ENCODE results near the gene TEDC1.

TEDC1 gene

DNA sequence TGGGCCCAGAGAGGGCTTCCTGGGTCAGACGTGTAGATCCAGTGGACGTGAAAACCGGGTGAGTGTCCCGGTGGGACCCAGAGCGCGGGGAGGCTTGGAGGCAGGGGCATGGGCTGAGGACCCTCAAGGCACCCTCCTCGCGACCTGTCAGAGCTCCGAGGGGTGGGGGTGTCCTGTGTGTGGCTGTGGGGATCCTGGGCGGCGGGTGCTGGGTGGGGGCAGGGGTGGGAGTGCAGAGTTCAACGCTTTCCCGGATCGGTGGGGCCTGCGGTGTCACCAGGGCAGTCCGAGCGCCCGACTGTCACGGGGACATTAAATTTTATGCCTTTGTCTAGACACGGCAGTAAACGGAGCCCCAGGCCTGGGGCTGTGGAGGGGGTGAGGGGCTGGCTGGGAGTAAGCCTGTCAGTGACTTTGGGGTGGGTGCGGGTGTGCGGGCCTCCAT is 36.4 kb downstream of the TEDC1 start:
- DNase-seq: no peak

GRCh38 chr14:105527826-105528585 is 37.0 kb downstream of the TEDC1 start:
- peak; percentile 83 for DNase-seq

DNA sequence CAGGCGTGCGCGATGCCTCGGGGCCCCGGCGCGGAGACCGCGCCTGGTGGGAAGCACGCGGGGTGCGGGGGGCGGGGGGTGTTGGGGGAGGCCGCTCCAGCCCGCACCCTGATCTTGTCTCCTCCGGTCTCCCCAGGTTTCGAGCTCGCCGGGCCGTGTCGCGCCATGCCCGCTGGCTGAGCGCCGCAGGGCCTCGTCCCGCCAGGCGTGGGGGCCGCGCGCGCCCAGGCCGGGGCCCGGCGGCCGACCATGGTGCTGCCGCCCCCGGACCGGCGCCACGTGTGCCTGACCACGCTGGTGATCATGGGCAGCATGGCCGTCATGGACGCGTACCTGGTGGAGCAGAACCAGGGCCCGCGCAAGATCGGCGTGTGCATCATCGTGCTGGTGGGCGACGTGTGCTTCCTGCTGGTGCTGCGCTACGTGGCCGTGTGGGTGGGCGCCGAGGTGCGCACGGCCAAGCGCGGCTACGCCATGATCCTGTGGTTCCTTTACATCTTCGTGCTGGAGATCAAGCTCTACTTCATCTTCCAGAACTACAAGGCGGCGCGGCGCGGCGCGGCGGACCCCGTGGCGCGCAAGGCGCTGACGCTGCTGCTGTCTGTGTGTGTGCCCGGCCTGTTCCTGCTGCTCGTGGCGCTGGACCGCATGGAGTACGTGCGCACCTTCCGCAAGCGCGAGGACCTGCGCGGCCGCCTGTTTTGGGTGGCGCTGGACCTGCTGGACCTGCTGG is 37.7 kb downstream of the TEDC1 start:
- no peak for DNase-seq

- no peak for DNase-seq
These were observed 38.2 kb downstream of the TEDC1 start for GRCh38 chr14:105529319-105529568.

DNA sequence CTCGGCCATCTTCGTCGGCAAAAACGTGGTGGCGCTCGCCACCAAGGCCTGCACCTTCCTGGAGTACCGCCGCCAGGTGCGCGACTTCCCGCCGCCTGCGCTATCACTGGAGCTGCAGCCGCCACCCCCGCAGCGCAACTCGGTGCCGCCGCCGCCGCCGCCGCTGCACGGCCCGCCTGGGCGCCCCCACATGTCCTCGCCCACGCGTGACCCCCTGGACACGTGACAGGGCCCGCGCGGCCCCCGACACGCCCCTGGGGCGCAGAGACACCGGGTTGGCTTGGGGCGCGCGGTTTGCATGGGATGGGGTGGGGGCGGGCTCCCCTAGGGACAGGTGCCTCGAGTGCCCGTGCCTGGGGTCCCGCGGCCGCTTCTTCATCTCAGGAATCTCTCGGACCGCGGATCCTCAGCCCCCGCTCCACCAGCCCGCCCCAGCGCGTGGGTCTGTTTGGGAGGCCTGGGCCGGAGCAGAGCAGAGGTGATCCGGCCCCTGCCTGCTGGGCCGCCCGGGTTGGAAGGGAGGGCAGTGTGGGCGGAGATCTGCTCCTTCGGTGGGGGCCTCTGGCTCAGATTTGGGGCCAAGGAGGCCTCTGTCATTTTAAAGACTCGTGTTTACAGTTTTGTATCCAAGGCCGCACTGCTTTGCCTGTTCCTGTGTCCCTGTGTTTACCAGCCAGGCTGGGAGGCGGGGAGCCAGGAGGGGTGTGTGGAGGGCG is 38.7 kb downstream of the TEDC1 start:
- DNase-seq: peak; percentile 39

DNA sequence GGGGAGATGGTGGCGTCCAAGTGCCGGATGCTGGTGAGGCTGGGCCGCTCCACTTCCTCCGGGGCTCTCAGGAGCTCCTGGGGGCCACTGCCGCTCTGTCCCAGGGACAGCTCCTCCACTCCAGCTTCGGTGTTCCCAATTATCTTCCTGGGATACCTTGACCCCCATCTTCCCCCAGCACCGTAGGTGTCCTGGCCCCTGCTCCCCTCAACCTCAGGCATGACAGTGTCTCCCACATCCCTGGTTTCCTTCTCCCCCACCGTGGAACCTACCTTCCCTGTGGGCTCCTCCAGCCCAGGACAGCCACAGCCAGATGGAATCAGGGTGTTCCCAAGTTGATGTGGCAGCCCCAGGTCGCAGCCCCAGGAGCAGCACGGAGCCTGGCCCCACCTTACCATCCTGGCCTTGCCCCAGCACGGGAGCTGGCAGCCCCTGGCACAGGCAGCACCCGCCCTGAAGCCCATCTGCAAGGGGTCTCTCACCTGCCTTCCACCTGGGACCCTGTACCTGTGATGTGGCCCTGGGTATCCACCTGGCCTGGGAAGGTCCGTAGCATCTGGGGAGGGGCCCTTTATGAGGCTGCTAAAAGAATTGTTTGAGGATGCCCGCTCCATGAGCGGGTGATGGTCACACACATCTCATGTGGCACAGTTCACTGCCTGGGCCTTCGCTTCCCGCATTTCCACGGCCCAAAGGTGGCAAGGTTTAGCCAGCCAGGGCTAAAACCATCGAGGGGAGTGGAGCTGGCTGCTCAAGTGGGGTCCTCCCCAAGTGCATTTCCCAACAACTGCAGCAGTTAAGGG is 39.4 kb downstream of the TEDC1 start:
- DNase-seq: no peak

DNA sequence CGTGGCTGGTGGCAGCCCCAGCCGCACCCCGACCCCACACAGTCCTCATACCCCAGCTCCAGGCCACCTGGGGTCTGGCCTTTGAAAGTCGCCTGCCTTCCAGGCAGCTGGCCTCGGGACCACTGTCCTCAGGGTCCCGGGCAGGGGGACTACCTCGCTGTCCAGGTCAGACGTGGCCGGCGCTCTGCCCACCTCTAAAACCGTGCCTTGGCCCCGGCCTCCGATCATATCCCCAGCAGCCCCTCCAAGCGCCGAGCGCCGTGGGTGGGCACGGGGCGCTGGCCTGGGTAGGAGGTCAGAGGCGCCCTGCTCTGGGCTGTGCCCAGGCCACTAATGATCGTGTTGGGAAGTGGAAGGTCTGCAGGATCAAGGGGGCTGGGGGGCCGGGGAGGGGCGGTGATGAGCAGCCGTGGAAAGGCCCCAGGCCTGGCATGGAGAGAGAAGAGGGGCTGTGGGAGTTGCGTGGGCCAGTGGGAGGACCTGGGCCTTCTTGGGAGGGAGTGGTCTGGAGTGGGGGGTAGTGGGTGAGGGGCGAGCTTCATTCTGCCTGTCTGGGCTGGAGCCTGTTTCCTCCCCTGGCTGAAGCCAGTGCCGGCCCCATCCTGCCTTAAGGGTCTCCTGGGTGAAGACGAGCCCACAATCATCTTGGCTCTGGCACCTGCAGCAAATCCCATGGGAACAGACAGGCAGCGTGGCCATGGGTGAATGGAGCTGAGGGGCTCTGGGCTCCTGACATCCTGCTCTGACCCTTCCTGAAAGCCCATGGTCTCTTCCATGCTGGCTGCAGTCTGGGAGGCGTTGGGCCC is 40.2 kb downstream of the TEDC1 start:
- no peak for DNase-seq

- no peak for DNase-seq
These were observed 41.0 kb downstream of the TEDC1 start for GRCh38 chr14:105531894-105532623.

DNA sequence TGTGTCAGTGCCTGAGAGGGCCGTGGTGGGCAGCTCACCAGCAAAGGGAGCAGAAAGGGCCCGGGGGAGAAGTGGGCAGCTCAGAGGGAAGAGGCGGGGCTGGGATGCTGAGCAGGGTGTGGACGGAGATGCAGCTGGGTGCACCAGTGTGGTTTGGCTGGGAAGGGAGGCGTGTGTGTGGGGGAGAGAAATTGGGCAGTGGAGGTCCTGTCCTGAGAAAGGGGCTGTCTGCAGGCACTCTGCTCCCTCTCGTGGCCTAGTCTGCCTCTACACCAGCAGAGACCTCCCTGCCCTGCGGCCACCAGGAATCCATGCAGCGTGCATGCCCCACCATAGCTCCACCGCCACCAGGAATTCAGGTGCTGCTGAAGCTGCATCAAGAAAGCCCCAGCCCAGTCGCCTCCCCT is 41.7 kb downstream of the TEDC1 start:
- DNase-seq: no peak

DNA sequence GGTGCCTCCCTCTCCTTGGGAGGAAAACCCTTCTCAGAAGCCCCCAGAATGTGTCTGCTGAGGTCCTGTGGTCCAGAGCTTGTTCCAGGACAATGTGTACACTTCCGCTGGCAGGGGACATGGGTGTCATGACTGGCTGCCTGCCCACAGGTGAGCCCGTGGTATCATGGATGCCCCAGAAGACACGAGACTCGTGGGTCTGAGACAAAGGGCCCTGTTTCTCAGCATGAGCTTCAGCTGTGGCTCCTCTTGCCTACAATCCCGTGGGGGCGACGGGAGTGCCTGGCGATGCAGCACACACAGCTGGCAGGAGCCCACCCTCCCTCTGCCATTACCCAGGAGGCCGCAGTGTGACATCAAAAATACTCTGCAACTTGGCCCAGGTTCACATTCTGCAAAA is 42.3 kb downstream of the TEDC1 start:
- DNase-seq: no peak

DNA sequence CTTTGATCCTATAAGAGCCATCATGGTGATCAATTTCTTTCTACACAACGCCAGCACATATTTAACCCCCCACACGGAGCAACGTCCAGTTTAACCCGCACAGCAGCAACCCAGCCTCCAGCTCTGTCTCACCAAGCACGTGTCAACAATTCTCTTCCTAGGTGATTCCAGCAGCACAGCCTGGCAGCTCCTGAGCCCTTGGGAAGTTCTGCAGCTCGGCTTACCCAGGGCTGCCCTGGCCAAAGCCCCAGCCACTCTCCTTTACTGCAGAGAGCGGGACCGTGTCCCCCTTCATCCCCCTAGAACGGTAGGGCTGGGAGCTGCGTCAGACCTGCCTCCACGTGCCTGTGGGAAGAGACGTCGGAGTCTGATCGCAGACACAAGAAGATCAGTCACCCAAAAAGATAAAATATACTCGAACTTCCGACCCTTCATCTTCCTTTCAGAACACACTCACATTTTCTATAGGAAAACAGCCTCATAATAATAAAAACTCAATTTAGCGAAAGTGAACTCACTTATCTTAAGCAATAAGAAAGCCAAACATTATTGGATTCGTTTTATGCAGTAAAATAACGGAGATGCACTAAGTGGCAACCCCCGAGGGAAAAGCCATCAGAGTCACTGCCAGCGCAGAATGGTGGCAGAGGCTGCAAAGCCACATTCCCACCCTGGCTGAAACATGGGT is 42.9 kb downstream of the TEDC1 start:
- DNase-seq: no peak

GRCh38 chr14:105534586-105534985 is 43.5 kb downstream of the TEDC1 start:
- no peak for DNase-seq

DNA sequence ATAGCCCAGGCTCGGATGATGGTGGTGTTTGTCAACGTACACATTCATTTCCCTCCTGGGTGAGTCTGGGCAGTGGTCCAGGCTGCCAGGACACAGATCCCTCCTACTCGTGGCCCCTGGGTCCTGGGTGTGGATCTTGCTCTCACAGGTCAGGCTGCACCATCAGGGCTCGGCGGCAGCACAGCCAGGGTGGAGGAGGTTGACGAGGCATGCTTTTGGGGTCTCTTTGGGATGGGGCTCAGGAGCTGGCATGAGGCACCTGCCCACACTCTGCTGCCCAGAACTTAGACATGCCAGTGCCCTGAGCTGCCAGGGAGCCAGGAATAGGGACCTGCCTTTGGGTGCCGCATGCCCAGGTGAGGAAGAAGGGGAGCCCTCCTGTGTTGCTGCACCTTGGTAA is 45.0 kb downstream of the TEDC1 start:
- no peak for DNase-seq

GRCh38 chr14:105536691-105537579 is 45.9 kb downstream of the TEDC1 start:
- DNase-seq: no peak

DNA sequence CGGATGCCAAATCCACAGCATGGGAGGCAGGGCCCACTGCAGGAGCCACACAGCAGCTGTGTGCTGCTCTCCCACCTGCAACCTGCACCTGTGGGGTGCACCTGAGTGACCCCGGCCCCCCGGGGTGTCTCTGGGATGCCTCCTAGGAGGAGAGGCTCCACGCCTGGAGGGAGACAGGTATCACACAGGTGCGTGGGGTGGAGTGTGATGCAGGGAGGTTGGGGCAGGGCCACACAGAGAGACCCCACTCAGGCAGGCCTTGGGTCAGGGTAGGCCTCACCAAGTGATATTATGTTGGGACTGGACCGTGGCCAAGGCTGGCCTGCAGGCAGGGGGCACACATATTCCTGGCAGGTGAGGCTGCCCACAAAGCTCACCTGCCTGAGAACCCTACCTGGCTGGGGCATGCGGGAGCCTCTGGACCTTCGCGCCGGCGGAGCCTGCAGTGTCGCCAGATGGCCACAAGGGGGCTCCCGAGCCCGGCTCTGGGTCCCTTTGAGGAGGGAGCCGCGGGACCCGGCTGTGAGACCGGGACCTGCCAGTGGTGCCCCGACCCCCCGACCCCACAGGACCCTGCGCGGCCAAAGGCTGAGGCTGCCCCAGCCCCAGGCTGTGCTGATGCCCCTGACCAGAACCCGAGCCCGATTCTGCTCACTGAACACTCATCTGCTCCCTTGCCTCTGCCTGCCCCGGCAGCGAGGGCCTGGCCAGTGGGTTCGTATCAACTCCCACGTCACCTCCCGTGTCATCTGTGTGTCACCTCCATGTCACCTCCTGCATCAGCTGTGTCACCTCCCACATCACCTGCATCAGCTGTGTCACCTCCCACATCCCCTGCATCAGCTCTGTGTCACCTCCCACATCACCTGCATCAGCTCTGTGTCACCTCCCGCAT is 46.8 kb downstream of the TEDC1 start:
- DNase-seq: peak; percentile 68

DNA sequence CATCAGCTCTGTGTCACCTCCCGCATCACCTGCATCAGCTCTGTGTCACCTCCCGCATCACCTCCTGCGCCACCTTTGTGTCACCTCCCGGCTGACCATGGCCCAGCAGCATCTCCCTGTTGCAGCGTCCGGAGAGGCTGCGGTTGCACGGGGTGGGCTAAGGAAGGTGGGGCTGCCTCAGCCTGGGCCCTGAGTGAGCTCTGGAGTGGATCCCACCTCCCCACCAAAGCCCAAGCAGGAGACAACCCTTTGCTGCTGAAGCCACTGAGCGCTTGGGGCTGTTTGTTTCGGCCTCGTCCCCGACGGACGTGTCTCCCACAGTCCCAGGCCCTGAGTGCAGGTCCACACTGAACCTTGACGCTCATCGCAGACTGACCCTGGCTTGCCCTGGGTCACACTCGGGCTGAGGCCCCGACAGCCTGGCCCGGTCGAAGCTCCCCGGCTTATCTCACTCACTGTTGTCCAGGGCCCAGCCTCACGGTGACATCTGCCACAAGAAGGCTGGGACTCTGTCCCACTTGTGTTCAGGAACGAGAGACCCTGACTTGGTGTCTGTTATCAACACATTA is 47.5 kb downstream of the TEDC1 start:
- DNase-seq: no peak

GRCh38 chr14:105540811-105541210 is 49.8 kb downstream of the TEDC1 start:
- DNase-seq: no peak

- no peak for DNase-seq
These were observed 50.3 kb downstream of the TEDC1 start for GRCh38 chr14:105541218-105541875.
